Heart left ventricle (tissue), 13 donors: ENCODE data around the gene F2RL2.

Experiments used
- CTCF ChIP-seq, 12 donors: fragments of 200-600 bp; sonication (generic) in 4 of 12; IDR thresholded peaks; one replicate each; pipeline versions ENCODE4 v1.5.0 to v1.8.0; 2018 to 2022; ENCODE audit warnings: antibody characterized with exemption in 12 of 12, mild to moderate bottlenecking in 5 of 12
- POLR2A ChIP-seq, 2 donors: fragments of 450-650 bp; IDR thresholded peaks; one replicate each; pipeline ENCODE4 v1.6.1; 2017; ENCODE audit warnings: antibody characterized with exemption in 2 of 2, mild to moderate bottlenecking in 2 of 2, moderate library complexity in 2 of 2
- donor health status: ischemic (EF 13 %, LVEDD 7.1; RV severe dilation, severe dysfunction).
- donor health status: DM: no; HTN: yes; CAD: no.
- donor health status: DM: no; HTN: no; CAD: no.
- donor health status: ischemic (EF 25% LVEDD 6.9; RV normal size, moderate dysfunction).
- donor health status: ischemic (EF 25% LVEDD 5.7; RV mildly dilated, moderate dysfunction).
- donor health status: ischemic (EF 35%, LVEDD 5.7; RV mildly dilated, moderate dysfunction).
- donor health status: nonischemic (EF 11% LVEDD 7.7; RV severe dilation, severe dysfunction).
- donor health status: DM: yes; HTN: yes; CAD: no.
- donor health status: PGD.
- donor health status: ischemic (EF 29% LVEDD 5.4; RV normal size, mild dysfunction).
- donor health status: nonischemic (EF 23%, LVEDD 6.1; RV moderate dilation, normal function).

- TF ChIP-seq CTCF (IDR thresholded peaks at IDR 0.05) (no peak), POLR2A (IDR thresholded peaks at IDR 0.05) (no peak)
Observed at GRCh38 chr5:76617675-76618074, 5.5 kb downstream of the F2RL2 start.
